NCI-H1092 treated with DMSO at 0.1 percent for 48 hours (cell line): ENCODE measurements around the gene EIF4B.
A peak's percentile ranks its signal among the peaks of the same experiment; 100 is the strongest.

Experiments used
- DNase-seq: peaks from one replicate; lab custom pipeline; 2025; lab: John Stamatoyannopoulos, UW

EIF4B gene

DNA sequence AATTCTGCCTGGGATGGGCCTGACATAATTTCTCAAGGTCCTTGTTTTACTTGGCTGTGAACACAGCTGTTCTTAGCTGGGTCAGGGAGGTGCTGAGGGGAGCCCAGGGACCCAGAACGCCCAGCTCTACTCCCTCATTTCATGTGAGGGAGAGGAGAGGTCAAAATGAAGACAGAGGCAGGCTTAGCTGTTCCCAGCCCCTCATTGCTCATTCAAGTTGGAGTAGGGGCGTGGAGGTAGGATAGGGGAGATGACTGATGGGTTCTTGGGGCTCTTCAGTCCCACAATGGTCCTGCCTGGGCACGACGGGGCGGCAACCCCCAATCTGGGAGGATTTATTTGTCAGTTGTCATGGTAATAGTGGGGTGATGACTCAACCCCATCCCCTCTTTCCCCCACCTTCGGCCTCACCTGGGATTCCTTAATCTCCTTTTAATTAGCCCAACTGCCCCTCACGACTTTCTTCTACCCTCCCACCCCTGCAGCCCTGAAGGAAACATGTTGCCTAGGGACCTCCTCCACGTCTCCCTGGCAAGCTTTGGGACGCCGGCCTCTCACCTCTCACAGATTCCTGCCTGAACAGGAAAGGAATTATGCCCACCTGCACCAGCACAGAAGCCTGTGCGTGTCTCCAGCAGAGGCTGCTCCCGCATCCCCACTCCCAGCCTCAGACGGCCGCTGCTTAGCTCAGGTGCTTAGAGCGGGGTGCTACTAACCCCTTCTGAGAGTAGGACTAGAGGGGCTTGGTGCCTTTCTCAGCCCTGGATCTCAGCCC lies 62.7 kb downstream of the EIF4B start:
- DNase-seq: no peak

DNA sequence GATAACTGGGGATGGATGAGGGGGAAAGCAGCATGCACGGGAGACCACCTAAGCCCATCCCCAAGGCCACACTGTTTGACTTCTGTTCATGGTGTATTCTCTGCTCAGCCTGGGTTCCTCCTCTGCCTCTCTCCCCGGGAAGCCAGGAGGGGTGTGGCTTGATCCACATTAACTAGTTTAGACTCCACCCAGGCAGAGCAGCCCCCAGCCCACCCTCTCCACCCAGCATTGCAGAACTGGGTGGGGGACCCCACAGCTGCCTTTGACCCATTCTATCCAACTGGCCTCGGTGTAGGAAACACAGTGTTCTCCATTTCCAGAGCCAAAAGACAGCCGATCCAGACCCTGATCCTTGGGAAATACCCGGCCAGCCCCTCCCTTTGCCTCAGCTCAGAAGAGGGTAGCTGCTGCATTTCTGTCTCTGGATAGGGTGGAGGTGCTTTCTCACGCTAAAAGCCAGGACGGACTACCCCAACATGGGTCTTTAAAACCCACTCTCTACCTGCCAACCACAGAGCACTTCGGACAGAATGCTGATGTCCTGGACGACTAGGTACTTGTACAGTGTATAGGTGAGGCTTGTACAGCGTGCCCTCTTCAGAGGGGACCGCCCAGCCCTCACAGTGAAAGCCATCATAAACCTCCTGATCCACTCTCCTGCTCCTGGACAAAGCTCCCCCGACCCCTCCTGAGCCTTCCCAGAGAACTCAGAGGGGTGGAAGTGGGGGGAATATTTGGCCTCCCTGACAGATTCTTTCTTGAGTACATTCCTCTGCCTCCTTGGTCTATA lies 63.6 kb downstream of the EIF4B start:
- no peak for DNase-seq

DNA sequence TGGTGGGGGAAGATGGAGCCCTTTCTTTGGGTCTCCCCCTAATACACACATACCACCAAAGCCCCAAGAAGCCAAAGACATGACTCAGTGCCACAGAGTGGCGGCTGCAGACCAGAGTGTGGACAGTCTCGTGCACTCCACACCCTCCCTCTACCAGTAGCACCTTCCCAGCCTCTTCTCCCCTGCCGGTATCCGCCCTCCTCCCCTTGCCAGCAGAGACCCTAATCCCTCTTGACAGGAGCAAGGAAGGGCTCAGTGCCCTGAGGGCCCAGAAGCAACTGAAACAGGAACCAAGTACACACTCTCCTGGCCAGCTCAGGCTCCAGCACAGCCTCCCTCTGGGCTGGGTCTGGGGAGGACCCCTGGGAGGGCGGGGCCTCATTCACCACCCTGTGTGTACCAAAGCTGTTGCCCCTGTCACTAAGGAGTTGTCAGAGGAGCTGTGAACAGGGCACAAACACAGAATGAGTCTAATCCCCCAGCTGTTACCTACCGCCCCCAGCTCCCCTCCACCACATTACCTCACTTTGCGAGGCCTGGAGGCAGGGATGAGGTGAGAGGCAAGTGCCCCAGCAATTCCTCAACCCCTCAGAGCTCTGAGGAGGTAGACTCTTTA lies 64.7 kb downstream of the EIF4B start:
- DNase-seq: no peak

DNA sequence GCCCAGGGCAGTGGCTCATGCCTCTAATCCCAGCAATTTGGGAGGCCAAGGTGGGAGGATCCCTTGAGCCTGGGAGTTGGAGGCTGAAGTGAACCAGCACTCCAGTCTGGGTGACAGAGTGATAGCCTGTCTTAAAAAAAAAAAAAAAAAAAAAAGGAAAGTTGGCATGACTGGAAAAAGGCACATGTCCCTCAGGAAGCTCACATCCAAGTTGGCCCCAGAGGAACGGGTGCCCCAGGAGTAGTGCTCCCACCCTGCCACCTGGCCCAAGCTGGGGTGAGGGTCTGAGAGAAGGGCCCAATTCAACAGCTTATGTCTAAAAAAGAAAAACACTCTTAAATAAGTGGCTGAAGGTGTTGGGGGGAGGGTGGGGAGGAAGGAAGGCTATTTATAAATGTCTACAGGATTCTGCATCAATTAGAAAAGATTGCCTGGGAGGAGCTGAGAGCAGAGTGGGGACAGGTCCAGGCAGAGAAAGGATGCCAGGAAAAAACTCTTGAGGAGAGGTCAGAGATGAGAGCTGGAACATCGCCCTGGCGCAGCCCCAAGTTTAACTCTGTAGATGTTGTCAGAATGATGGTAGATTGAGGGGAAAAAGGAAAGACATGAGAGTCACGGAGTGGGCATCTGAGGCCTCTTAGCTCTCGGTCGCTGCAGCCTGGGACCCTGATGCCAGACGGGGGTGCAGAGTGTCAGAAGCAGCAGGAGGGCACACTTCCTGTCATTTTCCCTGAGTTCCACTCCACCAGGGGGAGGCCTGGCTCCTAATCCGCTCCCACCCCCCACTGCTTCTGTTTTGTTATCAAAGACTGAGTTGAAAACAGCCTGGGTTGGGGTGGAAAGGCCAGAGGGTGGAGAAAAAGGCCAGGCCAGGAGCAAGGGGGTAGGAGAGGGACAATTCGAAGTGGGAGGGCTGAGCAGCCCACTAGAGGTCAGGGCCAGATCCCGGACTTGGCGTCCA lies 65.6 kb downstream of the EIF4B start:
- DNase-seq: peak; percentile 54

DNA sequence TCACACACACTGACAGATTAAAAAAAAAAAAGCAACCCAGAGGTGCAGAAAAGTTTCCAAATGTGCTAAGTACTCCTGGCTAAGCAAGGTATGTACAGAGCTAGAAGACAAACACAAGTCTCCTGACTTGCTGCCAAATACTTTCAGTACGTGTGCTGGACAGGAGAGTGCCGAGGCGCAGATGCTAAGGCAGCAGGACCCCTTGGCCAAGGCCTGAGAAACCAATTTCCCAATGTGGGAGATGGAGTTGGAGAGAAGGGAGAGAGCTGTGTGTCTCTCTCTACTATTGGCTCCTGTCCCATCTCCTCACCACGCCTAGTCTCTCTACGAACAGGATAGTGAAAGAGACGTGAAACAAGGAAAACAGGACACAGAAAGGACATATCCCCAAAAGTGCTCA lies 67.6 kb downstream of the EIF4B start:
- DNase-seq: no peak

DNA sequence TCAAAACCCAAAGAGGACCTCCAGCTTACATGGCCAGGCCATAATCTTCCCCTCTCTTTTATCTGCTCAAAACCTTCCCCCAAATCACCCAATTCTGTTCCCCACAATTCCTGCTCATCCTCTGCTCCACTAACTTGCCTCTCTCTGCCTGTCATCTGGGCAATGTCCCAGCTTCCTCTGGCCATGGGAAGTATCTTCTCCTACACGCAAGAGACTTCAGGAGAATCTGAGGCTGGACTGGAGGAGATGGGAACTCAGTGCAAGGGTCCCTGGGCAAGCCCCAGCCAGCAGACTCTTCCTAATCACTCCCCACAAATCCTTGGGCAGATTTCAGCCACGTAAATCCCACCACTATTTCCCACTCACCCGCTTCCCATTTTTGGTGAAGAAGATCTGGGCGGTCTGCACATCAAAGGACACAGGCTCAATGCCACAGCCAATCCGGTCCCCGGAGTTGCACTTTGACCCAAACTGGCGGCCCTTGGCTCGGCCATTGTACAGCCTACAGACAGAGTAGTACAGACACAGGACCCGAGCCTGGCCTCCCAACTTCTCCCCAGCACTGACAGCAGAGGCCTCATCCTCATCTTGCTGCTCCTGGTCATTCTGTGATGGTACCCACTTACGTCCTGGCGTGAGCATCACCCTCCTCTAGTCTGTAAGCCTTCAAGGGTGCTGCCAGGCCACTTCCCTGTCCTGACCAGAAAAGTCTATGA lies 68.2 kb downstream of the EIF4B start:
- DNase-seq: no peak

DNA sequence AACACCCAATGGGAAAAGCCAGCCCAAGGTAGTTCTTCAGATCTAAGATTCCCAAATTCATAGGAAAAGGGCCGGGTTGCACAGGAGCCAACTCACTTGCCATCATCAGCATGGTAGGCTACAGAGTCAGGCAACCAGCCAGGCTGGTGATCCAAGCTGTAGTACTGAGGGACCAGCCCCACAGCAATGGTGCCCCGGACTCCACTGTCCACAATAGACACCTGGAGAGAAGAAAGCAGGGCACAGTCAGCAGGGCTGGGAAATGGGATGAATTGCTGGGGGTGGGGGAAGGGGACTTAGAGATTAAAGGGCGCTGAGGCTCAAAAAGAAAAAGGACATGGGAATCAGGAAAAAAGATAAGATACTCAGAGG lies 68.7 kb downstream of the EIF4B start:
- no peak for DNase-seq

DNA sequence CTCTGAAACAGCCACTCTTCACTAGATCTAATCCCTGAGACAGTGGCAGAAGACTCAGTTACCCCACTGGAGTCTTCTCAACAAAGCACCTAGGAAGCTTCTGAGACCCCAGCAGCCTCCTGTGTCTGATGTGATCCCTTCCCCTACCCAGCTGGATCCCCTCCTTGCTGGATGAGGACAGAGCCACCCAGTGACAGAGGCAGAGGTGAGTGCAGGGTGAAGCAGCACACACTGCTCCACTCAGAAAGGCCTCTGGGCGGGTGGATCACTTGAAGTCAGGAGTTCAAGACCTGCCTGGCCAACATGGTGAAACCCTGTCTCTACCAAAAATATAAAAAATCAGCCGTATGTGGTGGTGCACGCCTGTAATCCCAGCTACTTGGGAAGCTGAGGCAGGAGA lies 70.2 kb downstream of the EIF4B start:
- no peak for DNase-seq

DNA sequence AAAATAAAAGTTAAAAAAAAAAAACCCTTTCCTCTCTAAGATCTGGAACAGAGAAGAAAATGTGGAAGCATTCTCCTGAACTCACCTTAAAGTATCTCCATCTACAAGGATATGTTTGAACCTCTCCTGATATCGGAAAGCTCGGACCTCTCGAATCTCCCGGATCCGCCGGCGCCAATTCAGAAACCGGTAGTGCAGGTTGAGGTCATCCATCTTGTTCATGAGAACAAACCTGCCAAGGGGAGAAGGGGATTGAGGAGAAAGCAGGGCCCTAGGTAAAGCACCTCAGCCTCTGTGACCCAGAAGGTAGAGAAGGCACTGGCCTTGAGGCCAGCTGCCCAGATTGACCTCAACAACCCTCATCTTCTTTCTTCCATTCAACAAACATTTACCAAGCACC lies 70.8 kb downstream of the EIF4B start:
- no peak for DNase-seq

DNA sequence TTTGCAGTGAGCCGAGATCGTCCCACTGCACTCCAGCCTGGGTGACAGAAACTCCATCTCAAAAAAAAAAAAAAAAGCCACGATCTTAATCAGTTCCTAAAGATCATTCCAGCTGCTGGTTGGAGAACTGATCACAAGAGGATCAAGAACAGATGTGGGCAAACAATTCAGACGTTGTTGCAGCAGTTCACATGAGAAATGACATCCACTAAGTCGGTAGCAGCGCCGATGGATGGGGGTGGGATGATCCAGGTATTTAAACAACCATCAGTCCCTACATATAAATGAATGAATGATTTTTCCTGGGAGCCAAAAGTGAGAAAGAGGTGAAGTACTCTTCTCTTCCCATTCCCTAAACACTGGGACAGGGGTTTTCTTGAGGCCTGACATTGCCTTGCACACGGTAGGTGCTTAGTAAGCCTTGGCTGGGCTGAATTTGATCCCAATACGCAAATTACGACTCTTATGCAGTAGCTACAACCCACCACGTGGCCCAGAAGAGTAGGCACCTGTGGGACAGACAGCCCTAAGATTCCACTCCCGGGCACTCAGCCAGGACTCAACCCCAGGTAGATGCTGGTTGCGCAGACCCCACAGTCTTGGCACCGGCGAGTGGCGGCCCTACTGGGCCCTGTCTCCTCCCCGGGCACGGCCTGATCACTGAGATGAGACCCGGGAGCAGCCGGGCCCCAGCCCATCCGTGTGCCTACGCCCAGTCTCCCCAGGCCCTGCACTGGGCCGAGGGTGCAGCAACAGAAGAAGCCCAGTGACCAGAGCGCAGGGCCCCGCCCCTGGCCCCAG lies 72.4 kb downstream of the EIF4B start:
- no peak for DNase-seq

DNA sequence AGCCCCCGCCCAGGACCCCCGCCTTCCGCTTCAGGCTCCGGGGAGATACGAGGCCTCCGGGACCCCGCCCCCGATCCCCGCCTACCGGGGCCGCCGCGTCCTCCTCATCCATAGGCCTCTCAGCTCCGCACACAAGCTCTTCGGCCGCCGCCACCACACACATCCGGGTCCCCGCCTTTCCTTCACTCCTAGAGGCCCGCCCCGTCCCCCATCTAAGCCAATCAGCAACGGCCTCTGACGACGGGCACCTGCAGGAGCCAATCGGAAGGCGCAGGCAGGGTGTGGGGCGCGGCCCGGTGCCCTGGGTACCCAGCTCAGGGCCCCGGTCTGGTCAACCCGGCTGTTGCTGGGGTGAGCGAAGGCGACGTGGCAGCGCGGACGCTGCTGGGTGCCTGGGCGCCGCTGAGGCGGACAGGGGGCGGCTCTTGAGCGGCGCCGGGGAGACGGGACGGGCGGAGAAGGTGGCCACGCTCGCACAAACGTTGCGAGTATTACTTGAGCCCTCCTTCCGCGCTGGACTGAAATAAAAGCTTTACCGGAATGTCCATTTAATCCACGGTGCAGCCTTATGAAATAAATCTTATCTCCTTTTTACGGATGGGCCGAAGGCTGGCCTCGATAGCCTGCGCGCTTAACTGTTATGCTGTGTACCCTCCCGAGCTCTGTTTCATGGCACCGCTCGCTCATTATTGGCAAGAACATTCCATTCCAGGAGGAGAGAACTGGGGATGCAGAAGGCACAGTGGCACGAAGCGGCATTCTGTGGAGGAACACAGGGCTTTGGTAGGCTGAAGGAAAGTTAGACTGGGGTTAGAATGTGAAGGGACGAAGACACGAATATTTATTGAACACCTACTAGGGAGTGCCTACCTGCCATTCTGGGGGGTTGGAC lies 73.2 kb downstream of the EIF4B start, which contains the start of gene SPRYD3:
TSS of gene SPRYD3 (minus strand) at position 165 of the 892 bp plus-strand sequence. CDS start at position 108, 57 bp downstream.
- peak; percentile 93 for DNase-seq

DNA sequence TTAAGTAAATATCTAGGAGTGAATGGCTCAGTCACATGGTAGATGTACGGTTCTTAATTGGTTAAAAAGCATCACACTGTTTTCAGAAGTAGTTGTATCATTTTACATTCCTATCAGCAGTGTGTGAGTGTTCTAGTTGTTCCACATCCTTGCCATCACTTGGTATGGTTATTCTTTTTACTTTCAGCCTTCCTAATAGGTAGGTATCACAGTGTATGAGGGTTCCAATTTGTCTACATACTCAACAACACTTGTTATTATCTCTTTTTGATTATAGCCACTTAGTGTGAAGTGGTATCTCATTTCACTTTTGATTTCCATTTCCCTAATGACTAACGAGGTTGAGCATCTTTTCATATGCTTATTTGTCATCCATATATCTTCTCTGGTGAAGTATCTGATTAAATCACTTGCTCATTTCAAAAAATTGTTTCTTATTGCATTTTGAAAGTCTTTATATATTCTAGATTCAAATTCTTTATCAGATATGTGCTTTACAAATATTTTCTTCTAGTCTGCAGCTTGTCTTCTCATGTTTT lies 76.5 kb downstream of the EIF4B start:
- DNase-seq: no peak

DNA sequence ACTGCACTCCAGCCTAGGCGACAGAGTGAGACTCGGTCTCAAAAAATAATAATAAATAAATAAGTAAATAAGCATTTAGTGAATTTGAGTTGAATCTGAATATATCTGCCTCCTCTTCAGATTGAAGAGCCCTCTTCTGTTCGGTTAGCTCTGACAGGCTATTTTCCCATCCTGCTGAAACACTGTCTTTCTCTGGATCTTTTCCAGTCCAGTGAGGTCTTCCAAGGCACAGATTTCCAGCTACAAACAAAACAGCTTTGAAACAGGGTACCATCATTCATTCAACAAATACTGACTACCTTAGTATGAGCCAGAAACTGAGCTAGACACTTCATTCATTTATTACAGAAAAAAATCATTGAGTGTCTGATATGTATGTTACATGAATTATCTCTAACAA lies 80.1 kb downstream of the EIF4B start:
- DNase-seq: no peak

DNA sequence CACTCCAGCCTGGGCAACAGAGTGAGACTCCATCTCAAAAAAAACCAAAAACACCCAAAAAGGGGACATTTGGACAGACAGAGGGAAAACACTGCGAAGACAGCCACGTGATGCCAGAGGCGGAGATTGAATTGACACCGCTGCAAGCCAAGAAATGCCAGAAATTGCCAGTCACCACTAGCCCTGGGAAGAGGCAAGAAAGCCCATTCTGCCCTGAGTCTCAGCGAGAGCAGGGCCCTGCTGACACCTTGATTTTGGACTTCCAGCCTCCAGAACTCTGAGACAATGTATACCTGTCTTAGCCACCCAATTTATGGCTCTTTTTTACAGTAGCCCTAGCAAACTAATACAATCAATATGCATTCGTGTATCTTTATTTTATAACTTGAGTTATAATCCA lies 83.8 kb downstream of the EIF4B start:
- no peak for DNase-seq

DNA sequence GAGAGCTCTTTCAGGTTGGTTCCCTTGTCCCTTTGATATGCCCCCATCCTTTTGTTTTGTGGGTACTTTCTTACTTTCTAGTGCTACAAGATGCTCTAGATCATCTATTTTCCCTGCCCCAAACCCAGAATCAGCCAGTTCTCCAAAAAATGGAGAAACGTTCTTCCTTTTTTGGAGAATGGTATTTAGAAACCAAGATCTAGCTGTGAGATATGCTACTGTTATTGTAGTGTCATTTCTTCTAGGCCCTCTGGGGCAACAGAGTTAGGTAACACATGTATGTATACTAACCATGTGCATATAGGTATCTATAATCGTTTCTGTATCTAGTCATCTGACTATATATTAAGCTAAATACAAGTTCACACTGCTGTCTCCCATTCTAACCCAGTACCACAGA lies 84.3 kb downstream of the EIF4B start:
- DNase-seq: no peak

DNA sequence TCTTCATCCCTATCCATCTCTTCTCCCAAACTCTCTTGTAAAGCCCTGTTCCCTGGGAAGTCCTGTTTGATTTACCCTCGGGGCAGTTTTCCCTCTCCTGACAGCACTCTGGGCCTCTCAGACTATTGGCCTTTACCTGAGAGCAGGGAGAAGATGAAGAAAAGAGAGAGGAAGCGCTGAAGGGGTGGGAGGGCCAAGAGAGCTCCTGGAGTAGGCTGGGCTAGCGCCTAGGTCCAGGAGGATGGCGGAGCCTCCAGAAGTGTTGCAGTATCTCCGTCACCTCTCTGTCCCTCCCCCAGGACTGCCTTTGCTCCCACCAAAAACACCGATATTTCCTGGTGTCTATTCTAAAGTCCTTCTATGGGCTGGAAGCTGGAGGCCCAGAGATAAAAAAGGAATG lies 85.5 kb downstream of the EIF4B start:
- no peak for DNase-seq
